Heart right ventricle (tissue), 16 donors: ENCODE measurements around the gene SLC39A9. TPM values are rescaled to one million over a fixed set of nuclear protein-coding genes. Genes with fewer than 3 reads are reported as not detected.

Experiments
- ATAC-seq, 8 donors: fragments of 200-7000 bp; cut with Tn5 transposase; one replicate each; pipeline ENCODE4 v1.9.1; 2020; ENCODE audit warnings: mild to moderate bottlenecking in 8 of 8, moderate library complexity in 8 of 8, moderate number of reproducible peaks in 1 of 8
- DNase-seq, 2 donors: peaks; one replicate each; pipeline ENCODE4 v3.0.0-alpha.2; 2020
- H3K27ac ChIP-seq, 10 donors: fragments of 200-600 bp; sonication (generic) in 2 of 10; one replicate each; pipeline versions ENCODE4 v1.5.0 to v1.8.0; 2020 to 2022; ENCODE audit warnings: mild to moderate bottlenecking in 3 of 10
- H3K27me3 ChIP-seq, 7 donors: fragments of 200-600 bp; one replicate each; pipeline ENCODE4 v1.8.0; 2021 to 2022; ENCODE audit warnings: mild to moderate bottlenecking in 2 of 7
- H3K36me3 ChIP-seq, 9 donors: fragments of 200-600 bp; sonication (generic) in 1 of 9; one replicate each; pipeline versions ENCODE4 v1.5.0 to v1.8.0; 2020 to 2022; ENCODE audit warnings: mild to moderate bottlenecking in 2 of 9
- H3K4me1 ChIP-seq, 9 donors: fragments of 200-600 bp; sonication (generic) in 1 of 9; one replicate each; pipeline versions ENCODE4 v1.5.0 to v1.8.0; 2020 to 2022; ENCODE audit warnings: mild to moderate bottlenecking in 4 of 9
- H3K4me3 ChIP-seq, 10 donors: fragments of 200-600 bp; sonication (generic) in 2 of 10; one replicate each; pipeline versions ENCODE4 v1.5.0 to v1.8.0; 2020 to 2022; ENCODE audit warnings: mild to moderate bottlenecking in 7 of 10, moderate library complexity in 2 of 10
- H3K9me3 ChIP-seq, 11 donors: fragments of 200-600 bp in 10 of 11; sonication (generic) in 2 of 11; one replicate each; pipeline versions ENCODE4 v1.5.0 to v1.8.0; 2013 to 2022; ENCODE audit warnings: mild to moderate bottlenecking in 2 of 11, control low read depth in 1 of 11, moderate library complexity in 1 of 11
- CTCF ChIP-seq, 9 donors: fragments of 200-600 bp; sonication (generic) in 2 of 9; IDR thresholded peaks; one replicate each; pipeline versions ENCODE4 v1.5.0 to v1.8.0; 2021 to 2022; ENCODE audit warnings: antibody characterized with exemption in 9 of 9, mild to moderate bottlenecking in 5 of 9, moderate library complexity in 1 of 9
- WGBS, 2 donors: extraction: QIAGEN DNeasy Blood & Tissue Kit; methylation state at CpG; one replicate each; pipeline ENCODE4 v1.1.7; 2013; ENCODE audit warnings: inconsistent platforms in 1 of 2; 5-methylcytosine and 5-hydroxymethylcytosine counted together
- intact Hi-C, 10 donors: fragments of 100-400 bp; cut with DNase I; formaldehyde crosslinking; loops; one replicate each; pipeline versions ENCODE4 v1.11.1 to v1.14.2; 2022
- polyA plus RNA-seq, 2 donors: library from polyadenylated mRNA; stranded (reverse); fragments of 200-250 nt; gene quantifications; one replicate each; pipeline ENCODE4 v1.2.3, GENCODE V29; 2013
- total RNA-seq, 10 donors: library from RNA; stranded (reverse); fragmentation: NEBNext Ultra II Directional in 3 of 10; extraction: Animal tissue kit (Norgen Biotek cat#: 25700) in 3 of 10; gene quantifications; one replicate each; pipeline versions ENCODE4 v1.2.1 to v1.2.4, GENCODE V29; 2021 to 2023
- donor health status: Arrhythmogenic right ventricular cardiomyopathy.
- donor health status: ischemic (EF 13 %, LVEDD 7.1; RV severe dilation, severe dysfunction).
- donor health status: healthy with polysubstance abuse.
- donor health status: DM: no; HTN: yes; CAD: no.
- donor health status: DM: no; HTN: no; CAD: no.
- donor health status: ischemic (EF 25% LVEDD 6.9; RV normal size, moderate dysfunction).
- donor health status: ischemic (EF 25% LVEDD 5.7; RV mildly dilated, moderate dysfunction).
- donor health status: healthy.
- donor health status: DM: yes; HTN: yes; CAD: no.
- donor health status: Ischemic cardiomyopathy.
- donor health status: ischemic (EF 35%, LVEDD 5.7; RV mildly dilated, moderate dysfunction).
- donor health status: nonischemic (EF 11% LVEDD 7.7; RV severe dilation, severe dysfunction).
- donor health status: DM: yes; HTN: yes; CAD: no.
- donor health status: PGD.
- donor health status: ischemic (EF 29% LVEDD 5.4; RV normal size, mild dysfunction).
- donor health status: nonischemic (EF 23%, LVEDD 6.1; RV moderate dilation, normal function).

Gene SLC39A9
- total and polyA plus RNA-seq, 12 donors = 11.1 to 28.3 (median 21.4) TPM

GRCh38 chr14:69351911-69352310, 46.6 kb upstream of the SLC39A9 start:
- H3K36me3 ChIP-seq = peaks cover 0 to 56% (median 0%) of the 10 kb centered on the region in 9 donors
- H3K27me3 ChIP-seq = no peaks in the 10 kb centered on the region
- DNase-seq (no peak), ATAC-seq (no peak)
- H3K9me3 ChIP-seq = no peaks in the 10 kb centered on the region
- TF ChIP-seq CTCF (IDR thresholded peaks at IDR 0.05) = no peak
- H3K4me1 ChIP-seq = peaks cover 0 to 18% (median 7%) of the 10 kb centered on the region in 9 donors
- 86 to 90% methylated on average over 5 of the region's 5 CpGs for WGBS, 2 donors
- H3K4me3 ChIP-seq = no peak overlapping the region
- intact Hi-C loops = no loop called here
- H3K27ac ChIP-seq = no peak overlapping the region

- intact Hi-C loops = no loop called here
- H3K27ac ChIP-seq = no peak overlapping the region
- ATAC-seq = no peak
- no peaks in the 10 kb centered on the region for H3K9me3 ChIP-seq
- no peak for TF ChIP-seq CTCF (IDR thresholded peaks at IDR 0.05)
- H3K27me3 ChIP-seq = no peaks in the 10 kb centered on the region
- H3K4me1 ChIP-seq = peaks cover 0 to 18% (median 7%) of the 10 kb centered on the region in 9 donors
- H3K36me3 ChIP-seq = peaks cover 0 to 46% (median 0%) of the 10 kb centered on the region in 9 donors
- DNase-seq = no peak
- no peak overlapping the region for H3K4me3 ChIP-seq
- WGBS, 2 donors = 95 to 98% methylated on average over 3 of the region's 3 CpGs
These were observed 45.3 kb upstream of the SLC39A9 start for GRCh38 chr14:69353168-69353567.

- Histone ChIP-seq H3K4me1 (peaks cover 0 to 18% (median 7%) of the 10 kb centered on the region in 9 donors), H3K9me3 (no peaks in the 10 kb centered on the region), H3K4me3 (no peak overlapping the region), H3K36me3 (peaks cover 0 to 37% (median 0%) of the 10 kb centered on the region in 9 donors), H3K27me3 (no peaks in the 10 kb centered on the region), H3K27ac (peak overlapping the region in 4 of 10 donors; percentile 34 to 68 (median 52))
- intact Hi-C loops = no loop called here
- no peak for TF ChIP-seq CTCF (IDR thresholded peaks at IDR 0.05)
- no peak for DNase-seq
- ATAC-seq = no peak
- WGBS, 2 donors = 79 to 84% methylated on average over 11 of the region's 11 CpGs
These were observed 43.9 kb upstream of the SLC39A9 start for GRCh38 chr14:69354383-69355153.

- no peaks in the 10 kb centered on the region for H3K27me3 ChIP-seq
- no peak for TF ChIP-seq CTCF (IDR thresholded peaks at IDR 0.05)
- 76 to 89% methylated on average over 6 of the region's 6 CpGs for WGBS, 2 donors
- peaks cover 0 to 32% (median 0%) of the 10 kb centered on the region in 9 donors for H3K36me3 ChIP-seq
- peak in 3 of 8 donors; percentile 5 to 19 (median 15) for ATAC-seq
- intact Hi-C loops = no loop called here
- H3K9me3 ChIP-seq = no peaks in the 10 kb centered on the region
- peak overlapping the region in 6 of 10 donors; percentile 34 to 68 (median 58) for H3K27ac ChIP-seq
- DNase-seq = no peak
- no peak overlapping the region for H3K4me3 ChIP-seq
- H3K4me1 ChIP-seq = peaks cover 0 to 18% (median 7%) of the 10 kb centered on the region in 9 donors
These were observed 43.3 kb upstream of the SLC39A9 start for GRCh38 chr14:69355154-69355597.
